Fibroblast of the aortic adventitia (primary cell): Measurements from ENCODE around the gene OSBPL9. TPM values are rescaled to one million over a fixed set of nuclear protein-coding genes. Genes with fewer than 3 reads are reported as not detected.
"Not testable (repeated sequence)": the region's sequence is repeated elsewhere in the genome, so short reads cannot be mapped to it uniquely, and the experiment has no call there.

Experiments
- DNase-seq: peaks from one replicate; pipeline ENCODE4 v3.0.0-alpha.2; 2010; ENCODE audit warnings: low read depth
- H3K4me3 ChIP-seq: 2 replicates; pipeline ENCODE4 v1.5.1; 2011; ENCODE audit warnings: low read depth, mild to moderate bottlenecking, control low read depth, low read length, moderate library complexity
- total RNA-seq: library from RNA; depleted of rRNA; stranded (reverse); fragments of >200 nt; gene quantifications from 2 replicates; pipeline ENCODE4 v1.2.3, GENCODE V29; 2012; ENCODE audit warnings: low replicate concordance
- TF ChIP-seq, protein P1 (sequence below): IDR thresholded peaks from 2 replicates; pipeline ENCODE4 v1.5.1; 2011; ENCODE audit warnings: mild to moderate bottlenecking, low read length, control low read depth, inconsistent platforms; ENCODE audit not compliant: insufficient read depth

OSBPL9 gene
- total RNA-seq, 1 donor = 52.7 TPM

DNA sequence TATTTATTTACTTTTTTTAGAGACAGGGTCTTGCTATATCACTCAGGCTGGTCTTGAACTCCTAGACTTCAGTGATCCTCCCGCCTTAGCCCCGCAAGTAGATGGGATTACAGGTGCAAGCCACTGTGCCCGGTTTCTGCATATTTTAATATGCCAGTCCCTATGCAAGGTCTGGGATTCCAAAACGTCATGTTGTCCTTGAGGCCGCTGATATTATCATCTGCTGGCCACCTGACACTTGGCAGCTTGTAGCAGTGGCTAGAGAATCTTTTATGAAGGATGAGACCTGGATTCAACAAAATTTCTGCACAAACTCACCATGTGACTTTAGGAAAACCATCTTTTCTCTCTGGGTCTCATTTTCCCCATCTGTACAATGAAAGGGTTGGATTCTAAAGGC lies 32.9 kb upstream of the OSBPL9 start:
- DNase-seq = no peak
- TF ChIP-seq, protein P1, sequence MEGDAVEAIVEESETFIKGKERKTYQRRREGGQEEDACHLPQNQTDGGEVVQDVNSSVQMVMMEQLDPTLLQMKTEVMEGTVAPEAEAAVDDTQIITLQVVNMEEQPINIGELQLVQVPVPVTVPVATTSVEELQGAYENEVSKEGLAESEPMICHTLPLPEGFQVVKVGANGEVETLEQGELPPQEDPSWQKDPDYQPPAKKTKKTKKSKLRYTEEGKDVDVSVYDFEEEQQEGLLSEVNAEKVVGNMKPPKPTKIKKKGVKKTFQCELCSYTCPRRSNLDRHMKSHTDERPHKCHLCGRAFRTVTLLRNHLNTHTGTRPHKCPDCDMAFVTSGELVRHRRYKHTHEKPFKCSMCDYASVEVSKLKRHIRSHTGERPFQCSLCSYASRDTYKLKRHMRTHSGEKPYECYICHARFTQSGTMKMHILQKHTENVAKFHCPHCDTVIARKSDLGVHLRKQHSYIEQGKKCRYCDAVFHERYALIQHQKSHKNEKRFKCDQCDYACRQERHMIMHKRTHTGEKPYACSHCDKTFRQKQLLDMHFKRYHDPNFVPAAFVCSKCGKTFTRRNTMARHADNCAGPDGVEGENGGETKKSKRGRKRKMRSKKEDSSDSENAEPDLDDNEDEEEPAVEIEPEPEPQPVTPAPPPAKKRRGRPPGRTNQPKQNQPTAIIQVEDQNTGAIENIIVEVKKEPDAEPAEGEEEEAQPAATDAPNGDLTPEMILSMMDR = no peak
- no peak overlapping the region for H3K4me3 ChIP-seq

DNA sequence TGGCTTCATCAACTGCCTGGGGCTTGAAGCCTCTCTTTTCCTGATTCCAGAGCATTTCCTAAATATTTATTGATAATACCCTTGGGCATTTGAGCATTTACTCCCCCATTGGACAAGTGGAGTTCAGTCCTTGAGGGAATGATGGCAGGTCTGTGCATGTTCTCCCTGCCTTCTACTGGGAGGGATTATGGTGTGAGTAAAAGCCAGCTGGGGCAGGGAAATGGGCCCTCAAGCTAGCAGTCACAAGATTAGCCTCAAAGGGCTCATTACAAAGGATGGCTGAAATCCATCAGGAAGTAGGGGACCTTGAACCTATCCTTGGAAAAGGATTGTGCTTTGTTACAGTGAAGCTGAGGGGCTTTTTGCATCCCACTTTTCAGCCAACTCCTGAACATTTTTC lies 24.2 kb upstream of the OSBPL9 start:
- TF ChIP-seq, protein P1 = no peak
- no peak overlapping the region for H3K4me3 ChIP-seq
- DNase-seq = no peak

DNA sequence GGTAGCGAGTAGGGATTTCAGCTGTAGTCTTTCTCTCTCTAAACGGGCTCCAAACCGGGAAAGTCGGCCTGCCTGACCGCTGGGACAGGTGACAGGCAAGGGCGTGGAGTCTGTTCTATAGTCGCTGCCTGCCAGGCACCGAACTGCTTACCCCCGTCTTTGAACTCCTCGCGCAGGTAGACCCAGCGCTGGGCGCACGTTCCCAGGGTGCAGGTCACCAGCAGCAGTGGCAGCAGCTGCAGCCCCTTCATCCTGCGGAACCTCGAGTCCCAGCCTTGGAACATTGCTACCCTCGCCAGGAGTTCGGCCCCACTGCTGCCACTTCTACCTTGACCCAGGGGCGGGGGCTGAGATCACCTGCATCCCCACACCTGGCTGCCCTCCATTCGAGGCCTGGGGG lies 22.2 kb upstream of the OSBPL9 start:
- TF ChIP-seq, protein P1 = no peak
- no peak overlapping the region for H3K4me3 ChIP-seq
- no peak for DNase-seq

DNA sequence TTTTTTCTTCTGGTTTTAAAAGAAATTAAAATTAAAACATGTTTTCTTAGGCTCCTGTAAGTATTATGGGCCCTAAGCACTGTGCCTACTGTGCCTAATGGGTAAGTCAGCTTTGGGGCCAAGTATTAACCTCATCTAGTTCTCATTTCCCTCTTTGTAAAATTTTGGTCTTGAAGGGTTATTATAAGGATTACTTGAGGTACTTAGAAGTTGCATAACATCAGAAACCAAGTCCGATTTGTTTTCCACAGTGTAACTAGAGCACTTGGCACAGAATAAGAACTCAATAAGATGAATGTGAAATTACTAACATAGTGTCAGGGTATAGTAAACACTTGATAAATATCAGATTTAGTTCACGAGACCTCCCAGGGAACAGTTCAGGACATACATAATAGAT lies 16.4 kb upstream of the OSBPL9 start:
- H3K4me3 ChIP-seq = no peak overlapping the region
- no peak for DNase-seq
- TF ChIP-seq, protein P1 = no peak

DNA sequence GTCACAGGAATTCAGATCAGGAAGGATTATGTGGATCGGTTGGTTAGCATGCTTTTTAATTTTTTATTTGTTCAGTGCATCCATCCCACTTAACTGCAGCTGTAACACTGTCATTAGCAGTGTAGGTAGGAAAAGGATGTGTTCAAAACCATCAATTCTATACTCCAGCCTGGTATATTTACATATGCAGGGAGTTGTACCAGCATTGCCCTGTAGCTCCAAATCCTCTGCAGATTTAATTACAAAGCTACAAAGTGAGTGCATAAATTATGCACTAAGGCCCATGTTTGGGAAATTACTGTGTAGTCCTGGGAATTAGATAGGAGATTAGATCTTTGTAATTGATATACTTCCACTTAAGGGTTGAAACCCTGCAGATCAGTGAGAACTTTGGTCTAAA lies 15.9 kb upstream of the OSBPL9 start:
- TF ChIP-seq, protein P1 = no peak
- DNase-seq = no peak
- H3K4me3 ChIP-seq = no peak overlapping the region

DNA sequence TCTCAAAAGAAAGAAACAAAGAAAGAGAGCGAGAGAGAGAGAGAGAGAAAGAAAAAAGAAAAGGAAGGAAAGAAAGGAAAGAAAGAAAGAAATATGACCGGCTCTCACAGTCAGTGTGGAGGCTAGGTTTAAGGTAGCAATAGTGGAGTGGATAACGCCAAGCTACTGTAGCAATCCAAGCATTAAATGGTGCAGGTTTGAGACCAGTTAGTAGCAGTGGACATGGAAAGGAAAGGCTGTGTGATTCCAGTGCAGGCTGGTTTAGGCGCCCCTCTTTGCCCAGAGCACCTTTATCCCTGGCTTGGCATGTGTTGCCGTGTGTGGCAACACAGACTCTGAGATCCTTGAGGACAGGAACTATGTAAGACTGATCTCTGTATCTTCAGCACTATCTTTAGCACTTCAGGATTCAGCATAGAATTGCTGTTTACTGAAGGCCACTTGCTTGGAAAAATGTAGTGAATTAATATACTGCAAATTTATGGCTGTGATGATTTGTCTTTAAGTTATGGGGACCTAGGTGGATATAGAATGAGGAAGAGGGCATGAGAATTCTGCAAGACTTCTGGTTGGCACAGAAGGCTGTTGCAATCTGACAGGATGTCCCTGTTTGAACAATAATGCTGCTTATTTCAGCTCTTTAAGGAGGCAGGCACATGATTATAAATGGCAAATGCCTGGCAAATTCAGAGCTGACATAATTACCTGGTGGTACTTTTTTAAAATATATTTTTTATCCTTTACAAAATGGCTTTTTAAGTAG lies 10.8 kb upstream of the OSBPL9 start:
- DNase-seq = no peak
- no peak overlapping the region for H3K4me3 ChIP-seq
- TF ChIP-seq, protein P1 = no peak

DNA sequence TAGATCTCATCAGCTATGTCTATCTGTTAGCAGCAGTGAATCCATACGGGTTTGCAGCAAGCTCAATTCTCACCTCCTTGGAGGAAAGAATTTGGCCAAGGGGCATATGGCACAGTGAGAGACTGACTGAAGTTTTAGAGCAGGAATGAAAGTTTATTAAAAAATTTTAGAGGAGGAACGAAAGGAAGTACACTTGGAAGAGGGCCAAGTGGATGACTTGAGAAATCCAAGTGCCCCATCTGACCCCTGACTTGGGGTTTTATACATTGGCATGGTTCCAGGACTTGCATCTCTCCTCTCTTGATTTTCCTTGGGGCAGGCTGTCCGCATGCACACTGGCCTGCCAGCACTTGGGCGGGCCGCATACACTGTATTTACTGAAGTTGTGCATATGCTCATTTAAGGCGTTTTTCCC lies 9.2 kb upstream of the OSBPL9 start:
- no peak overlapping the region for H3K4me3 ChIP-seq
- TF ChIP-seq, protein P1 = no peak
- DNase-seq = no peak

DNA sequence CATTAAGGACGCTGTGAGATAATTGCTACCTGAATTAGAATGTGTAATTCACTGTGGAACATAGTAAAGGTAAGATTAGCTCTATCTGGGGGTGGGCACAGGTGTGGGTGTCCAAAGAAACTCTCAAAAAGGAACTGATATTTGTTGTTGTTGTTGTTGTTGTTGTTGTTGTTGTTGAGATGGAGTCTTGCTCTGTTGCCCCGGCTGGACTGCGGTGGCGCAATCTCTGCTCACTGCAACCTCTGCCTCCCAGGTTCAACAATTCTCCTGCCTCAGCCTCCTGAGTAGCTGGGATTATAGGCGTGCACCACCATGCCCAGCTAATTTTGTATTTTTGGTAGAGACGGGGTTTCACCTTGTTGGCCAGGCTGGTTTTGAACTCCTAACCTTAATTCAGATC lies 6.8 kb upstream of the OSBPL9 start:
- H3K4me3 ChIP-seq, DNase-seq: not testable (repeated sequence)
